ENCODE results near the gene IDH2. TPM values are rescaled to one million over a fixed set of nuclear protein-coding genes. Genes with fewer than 3 reads are reported as not detected.

The IDH2 gene
- total and polyA plus RNA-seq, 3 donors from 2014 or later, result 13.1 to 23.5 (median 17.7) TPM

DNA sequence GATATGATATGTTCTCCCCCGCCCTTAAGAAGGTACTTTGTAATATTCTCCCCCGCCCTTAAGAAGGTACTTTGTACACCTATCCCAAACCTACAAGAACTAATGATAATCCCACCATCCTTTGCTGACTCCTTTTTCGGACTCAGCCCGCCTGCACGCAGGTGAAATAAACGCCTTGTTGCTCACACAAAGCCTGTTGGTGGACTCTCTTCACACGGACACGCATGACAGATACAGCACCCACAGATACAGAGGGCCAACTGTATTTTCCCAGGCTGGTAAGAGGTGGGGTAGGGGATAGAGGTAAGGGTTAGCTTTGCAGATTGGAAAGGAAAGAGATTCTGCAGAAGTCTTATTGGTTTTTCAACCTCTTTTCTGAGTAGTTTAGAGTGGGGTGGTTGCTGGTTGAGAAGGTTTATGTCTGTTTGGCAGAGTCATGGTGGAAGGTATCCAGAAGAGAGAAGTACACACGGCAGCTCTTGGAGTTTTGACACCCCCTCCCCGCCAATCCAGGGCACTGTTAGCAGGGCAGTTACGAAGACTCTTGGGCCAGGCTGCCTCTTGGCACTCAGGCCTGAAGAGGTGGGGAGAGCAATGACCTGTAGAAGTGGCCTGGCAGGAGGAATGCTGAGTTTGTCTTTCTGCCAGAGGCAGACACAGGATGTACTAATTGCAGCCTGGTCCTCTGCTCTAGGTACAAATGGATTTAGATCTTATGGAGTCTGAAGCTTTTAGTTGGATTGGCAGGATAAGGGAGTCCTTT, 36.0 kb upstream of the IDH2 start:
- no peak for DNase-seq
- H3K4me3 ChIP-seq, result no peak overlapping the region
- H3K9me3 ChIP-seq, result no peaks in the 10 kb centered on the region
- intact Hi-C loops (cut with DNase I; ENCODE audit: low total_unique reads), result no loop called here
- H3K27me3 ChIP-seq, result no peaks in the 10 kb centered on the region
- no peaks in the 10 kb centered on the region for H3K36me3 ChIP-seq (ENCODE audit: low read depth, missing control alignments)
- no peak for TF ChIP-seq POLR2A (IDR thresholded peaks at IDR 0.05)
- TF ChIP-seq, protein P1, sequence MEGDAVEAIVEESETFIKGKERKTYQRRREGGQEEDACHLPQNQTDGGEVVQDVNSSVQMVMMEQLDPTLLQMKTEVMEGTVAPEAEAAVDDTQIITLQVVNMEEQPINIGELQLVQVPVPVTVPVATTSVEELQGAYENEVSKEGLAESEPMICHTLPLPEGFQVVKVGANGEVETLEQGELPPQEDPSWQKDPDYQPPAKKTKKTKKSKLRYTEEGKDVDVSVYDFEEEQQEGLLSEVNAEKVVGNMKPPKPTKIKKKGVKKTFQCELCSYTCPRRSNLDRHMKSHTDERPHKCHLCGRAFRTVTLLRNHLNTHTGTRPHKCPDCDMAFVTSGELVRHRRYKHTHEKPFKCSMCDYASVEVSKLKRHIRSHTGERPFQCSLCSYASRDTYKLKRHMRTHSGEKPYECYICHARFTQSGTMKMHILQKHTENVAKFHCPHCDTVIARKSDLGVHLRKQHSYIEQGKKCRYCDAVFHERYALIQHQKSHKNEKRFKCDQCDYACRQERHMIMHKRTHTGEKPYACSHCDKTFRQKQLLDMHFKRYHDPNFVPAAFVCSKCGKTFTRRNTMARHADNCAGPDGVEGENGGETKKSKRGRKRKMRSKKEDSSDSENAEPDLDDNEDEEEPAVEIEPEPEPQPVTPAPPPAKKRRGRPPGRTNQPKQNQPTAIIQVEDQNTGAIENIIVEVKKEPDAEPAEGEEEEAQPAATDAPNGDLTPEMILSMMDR (IDR thresholded peaks at IDR 0.05), result no peak
- H3K27ac ChIP-seq, result no peak overlapping the region
- 82 to 87% methylated on average over 11 of the region's 11 CpGs for WGBS, 2 donors
- H3K4me1 ChIP-seq, result no peaks in the 10 kb centered on the region

DNA sequence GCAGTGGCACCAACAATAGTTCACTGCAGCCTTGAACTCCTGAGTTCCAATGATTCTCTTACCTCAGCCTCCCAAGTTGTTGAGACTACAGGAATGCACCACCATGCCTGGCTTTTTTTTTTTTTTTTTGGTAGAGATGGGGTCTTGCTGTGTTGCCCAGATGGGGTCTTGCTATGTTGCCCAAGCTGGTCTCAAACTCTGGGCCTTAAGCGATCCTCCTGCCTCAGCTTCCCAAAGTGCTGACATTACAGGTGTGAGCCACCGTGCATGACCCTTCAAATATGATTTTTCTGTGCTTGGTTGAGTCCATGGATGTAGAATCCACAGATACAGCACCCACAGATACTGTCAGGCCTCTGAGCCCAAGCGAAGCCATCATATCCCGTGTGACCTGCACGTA, 30.2 kb upstream of the IDH2 start:
- Histone ChIP-seq H3K27me3 (no peaks in the 10 kb centered on the region), H3K36me3 (ENCODE audit: low read depth, missing control alignments) (no peaks in the 10 kb centered on the region), H3K4me3 (no peak overlapping the region), H3K9me3 (no peaks in the 10 kb centered on the region), H3K4me1 (no peaks in the 10 kb centered on the region), H3K27ac (no peak overlapping the region)
- TF ChIP-seq, protein P1 (IDR thresholded peaks at IDR 0.05), result no peak
- no peak for TF ChIP-seq POLR2A (IDR thresholded peaks at IDR 0.05)
- DNase-seq, result no peak
- WGBS, 2 donors, result 91 to 93% methylated on average over 5 of the region's 5 CpGs
- intact Hi-C loops (cut with DNase I; ENCODE audit: low total_unique reads), result no loop called here

DNA sequence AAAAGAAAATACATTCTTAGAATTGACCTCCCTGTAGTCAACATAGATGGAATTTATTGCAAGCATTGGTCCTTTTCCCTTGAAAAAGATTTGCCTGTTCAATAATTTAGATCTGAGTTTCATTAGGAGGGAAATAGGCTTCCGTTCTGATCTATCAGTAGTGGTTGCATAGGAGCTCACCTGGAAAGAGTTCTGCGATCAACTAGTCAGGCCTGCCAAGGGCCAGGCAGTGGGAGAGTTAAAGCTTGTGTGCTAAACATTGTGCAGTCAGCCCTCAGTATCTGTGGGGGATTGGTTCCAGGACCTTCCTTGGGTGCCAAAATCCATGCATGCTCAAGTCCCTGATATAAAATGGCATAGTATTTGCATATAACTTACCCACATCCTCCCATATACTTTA, 29.6 kb upstream of the IDH2 start:
- no peak for DNase-seq
- WGBS, 2 donors, result 95 to 96% methylated on average over 2 of the region's 2 CpGs

DNA sequence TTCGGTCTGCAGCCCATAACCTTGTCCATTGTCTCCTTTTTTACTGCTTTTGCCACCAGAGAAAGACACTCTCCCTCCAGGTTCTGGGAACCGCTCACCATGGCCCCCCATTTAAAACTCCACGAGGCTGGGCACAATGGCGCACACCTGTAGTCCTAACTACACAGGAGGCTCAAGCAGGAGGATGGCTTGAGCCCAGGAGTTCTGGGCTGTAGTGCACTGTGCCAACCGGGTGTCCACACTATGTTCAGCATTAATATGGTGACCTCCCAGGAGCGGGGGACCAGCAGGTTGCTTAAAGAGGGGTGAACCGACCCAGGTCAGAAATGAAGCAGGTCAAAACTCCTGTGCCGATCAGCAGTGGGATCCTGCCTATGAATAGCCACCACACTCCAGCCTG, 28.0 kb upstream of the IDH2 start:
- H3K27ac ChIP-seq, result no peak overlapping the region
- H3K9me3 ChIP-seq, result no peaks in the 10 kb centered on the region
- TF ChIP-seq POLR2A (IDR thresholded peaks at IDR 0.05), result no peak
- TF ChIP-seq, protein P1 (IDR thresholded peaks at IDR 0.05), result no peak
- no peaks in the 10 kb centered on the region for H3K36me3 ChIP-seq (ENCODE audit: low read depth, missing control alignments)
- intact Hi-C loops (cut with DNase I; ENCODE audit: low total_unique reads), result no loop called here
- WGBS, 2 donors, result 98% methylated on average over 7 to 8 of the region's 8 CpGs
- H3K4me1 ChIP-seq, result no peaks in the 10 kb centered on the region
- H3K4me3 ChIP-seq, result no peak overlapping the region
- no peaks in the 10 kb centered on the region for H3K27me3 ChIP-seq
- DNase-seq, result no peak

More for the DNA sequence above, 29.6 kb upstream of the IDH2 start:
- Histone ChIP-seq H3K4me3 (no peak overlapping the region), H3K36me3 (ENCODE audit: low read depth, missing control alignments) (no peaks in the 10 kb centered on the region), H3K4me1 (no peaks in the 10 kb centered on the region), H3K9me3 (no peaks in the 10 kb centered on the region), H3K27ac (no peak overlapping the region), H3K27me3 (no peaks in the 10 kb centered on the region)
- TF ChIP-seq, protein P1 (IDR thresholded peaks at IDR 0.05), result no peak
- TF ChIP-seq POLR2A (IDR thresholded peaks at IDR 0.05), result no peak
- intact Hi-C loops (cut with DNase I; ENCODE audit: low total_unique reads), result no loop called here

All from testis (tissue), 3 donors.